ENCODE results near the gene BAZ1B. TPM values are rescaled to one million over a fixed set of nuclear protein-coding genes. Genes with fewer than 3 reads are reported as not detected.

Gene BAZ1B
- total RNA-seq, 2 experiments from 2014 or later, result 111 to 112 TPM

GRCh38 chr7:73520673-73521635 is 1.1 kb downstream of the BAZ1B start:
- H3K9me3 Mint-ChIP-seq (ENCODE audit: insufficient read depth), result no peaks in the 10 kb centered on the region
- peak overlapping the region; percentile 94 for H3K27ac Mint-ChIP-seq
- peak overlapping the region; percentile 98 for H3K4me3 Mint-ChIP-seq
- ChIA-PET POLR2A (interaction anchor here (0.6 to 5.0 kb wide), 9 partner anchors 8 to 217 kb away, joined by 3 to 50 read pairs (median 5); partner anchors contain the start of genes ABHD11, BCL7B and TBL2), CTCF (interaction anchor here (1.0 to 3.5 kb wide), 10 partner anchors 12 to 214 kb away, joined by 3 to 14 read pairs (median 4); no protein-coding TSS in a partner anchor)
- DNase-seq (peak; percentile 33), ATAC-seq (no peak)
- H3K36me3 Mint-ChIP-seq (ENCODE audit: low read depth), result peaks cover 47% of the 10 kb centered on the region
- no peaks in the 10 kb centered on the region for H3K27me3 Mint-ChIP-seq (ENCODE audit: low read depth)
- peaks cover 61% of the 10 kb centered on the region for H3K4me1 Mint-ChIP-seq (ENCODE audit: low read depth)

- H3K27me3 Mint-ChIP-seq (ENCODE audit: low read depth), result no peaks in the 10 kb centered on the region
- peak overlapping the region; percentile 94 for H3K27ac Mint-ChIP-seq
- POLR2A ChIA-PET, result interaction anchor here (0.7 to 5.0 kb wide), 7 partner anchors 12 to 67 kb away, joined by 3 to 50 read pairs (median 5); partner anchors contain the start of genes BCL7B and TBL2
- peaks cover 54% of the 10 kb centered on the region for H3K4me1 Mint-ChIP-seq (ENCODE audit: low read depth)
- DNase-seq (peak; percentile 31), ATAC-seq (no peak)
- H3K9me3 Mint-ChIP-seq (ENCODE audit: insufficient read depth), result no peaks in the 10 kb centered on the region
- peaks cover 53% of the 10 kb centered on the region for H3K36me3 Mint-ChIP-seq (ENCODE audit: low read depth)
- CTCF ChIA-PET, result interaction anchor here (0.8 to 3.5 kb wide), 8 partner anchors 12 to 214 kb away, joined by 3 to 14 read pairs (median 4); no protein-coding TSS in a partner anchor
- H3K4me3 Mint-ChIP-seq, result peak overlapping the region; percentile 98
Measured at GRCh38 chr7:73519867-73520672, 2.0 kb downstream of the BAZ1B start.

- ChIA-PET POLR2A (interaction anchor here (0.6 to 1.3 kb wide), 2 partner anchors 57 to 61 kb away, joined by 3 to 5 read pairs; partner anchors contain the start of gene TBL2), CTCF (interaction anchor here (0.7 to 3.5 kb wide), 8 partner anchors 10 to 207 kb away, joined by 3 to 14 read pairs (median 3); no protein-coding TSS in a partner anchor)
- ATAC-seq, result no peak
- Mint-ChIP-seq H3K36me3 (ENCODE audit: low read depth) (peaks cover 67% of the 10 kb centered on the region), H3K27ac (peak overlapping the region; percentile 6), H3K9me3 (ENCODE audit: insufficient read depth) (no peaks in the 10 kb centered on the region), H3K4me3 (peak overlapping the region; percentile 98), H3K4me1 (ENCODE audit: low read depth) (peaks cover 47% of the 10 kb centered on the region), H3K27me3 (ENCODE audit: low read depth) (no peaks in the 10 kb centered on the region)
- DNase-seq, result no peak
Measured at GRCh38 chr7:73518470-73518869, 3.6 kb downstream of the BAZ1B start.

- Mint-ChIP-seq H3K9me3 (ENCODE audit: insufficient read depth) (no peaks in the 10 kb centered on the region), H3K4me1 (ENCODE audit: low read depth) (peaks cover 40% of the 10 kb centered on the region), H3K4me3 (no peak overlapping the region), H3K36me3 (ENCODE audit: low read depth) (peaks cover 71% of the 10 kb centered on the region), H3K27me3 (ENCODE audit: low read depth) (no peaks in the 10 kb centered on the region), H3K27ac (peak overlapping the region; percentile 25)
- ATAC-seq (no peak), DNase-seq (no peak)
- POLR2A ChIA-PET, result no interaction called here
- CTCF ChIA-PET, result interaction anchor here (1.0 to 3.5 kb wide), 2 partner anchors 61 to 66 kb away, joined by 4 to 14 read pairs; partner anchors contain the start of gene TBL2
Measured at GRCh38 chr7:73517241-73517995, 4.7 kb downstream of the BAZ1B start.

- no peak overlapping the region for H3K4me3 Mint-ChIP-seq
- no peaks in the 10 kb centered on the region for H3K27me3 Mint-ChIP-seq (ENCODE audit: low read depth)
- POLR2A ChIA-PET, result interaction anchor here (1.1 kb wide), 1 partner anchor 173 kb away, joined by 3 read pairs; no protein-coding TSS in a partner anchor
- no peak overlapping the region for H3K27ac Mint-ChIP-seq
- no peak for DNase-seq
- H3K9me3 Mint-ChIP-seq (ENCODE audit: insufficient read depth), result no peaks in the 10 kb centered on the region
- peaks cover 72% of the 10 kb centered on the region for H3K36me3 Mint-ChIP-seq (ENCODE audit: low read depth)
- H3K4me1 Mint-ChIP-seq (ENCODE audit: low read depth), result peaks cover 42% of the 10 kb centered on the region
- CTCF ChIA-PET, result interaction anchor here (0.6 to 0.9 kb wide), 2 partner anchors 91 to 126 kb away, joined by 3 to 4 read pairs; no protein-coding TSS in a partner anchor
- ATAC-seq, result no peak
Measured at GRCh38 chr7:73515178-73515577, 6.9 kb downstream of the BAZ1B start.

GRCh38 chr7:73512018-73512780 is 9.9 kb downstream of the BAZ1B start:
- H3K36me3 Mint-ChIP-seq (ENCODE audit: low read depth), result peaks cover 67% of the 10 kb centered on the region
- H3K27me3 Mint-ChIP-seq (ENCODE audit: low read depth), result no peaks in the 10 kb centered on the region
- ChIA-PET CTCF (no interaction called here), POLR2A (interaction anchor here (0.9 to 1.4 kb wide), 2 partner anchors 8 to 9 kb away, joined by 3 read pairs; no protein-coding TSS in a partner anchor)
- ATAC-seq (no peak), DNase-seq (no peak)
- H3K9me3 Mint-ChIP-seq (ENCODE audit: insufficient read depth), result no peaks in the 10 kb centered on the region
- no peak overlapping the region for H3K27ac Mint-ChIP-seq
- H3K4me1 Mint-ChIP-seq (ENCODE audit: low read depth), result peaks cover 16% of the 10 kb centered on the region
- no peak overlapping the region for H3K4me3 Mint-ChIP-seq

- Mint-ChIP-seq H3K27ac (no peak overlapping the region), H3K4me1 (ENCODE audit: low read depth) (peaks cover 9% of the 10 kb centered on the region), H3K27me3 (ENCODE audit: low read depth) (no peaks in the 10 kb centered on the region), H3K4me3 (no peak overlapping the region), H3K9me3 (ENCODE audit: insufficient read depth) (no peaks in the 10 kb centered on the region), H3K36me3 (ENCODE audit: low read depth) (peaks cover 64% of the 10 kb centered on the region)
- ChIA-PET CTCF (interaction anchor here (1.9 kb wide), 1 partner anchor 10 kb away, joined by 9 read pairs; no protein-coding TSS in a partner anchor), POLR2A (interaction anchor here (1.8 kb wide), 1 partner anchor 13 kb away, joined by 5 read pairs; the partner anchor contains the start of gene BAZ1B)
- ATAC-seq (no peak), DNase-seq (no peak)
Measured at GRCh38 chr7:73509463-73509862, 12.6 kb downstream of the BAZ1B start.

GRCh38 chr7:73507556-73507955 is 14.5 kb downstream of the BAZ1B start:
- H3K36me3 Mint-ChIP-seq (ENCODE audit: low read depth), result peaks cover 63% of the 10 kb centered on the region
- H3K27ac Mint-ChIP-seq, result no peak overlapping the region
- POLR2A ChIA-PET, result interaction anchor here (1.4 kb wide), 1 partner anchor 13 kb away, joined by 5 read pairs; no protein-coding TSS in a partner anchor
- ATAC-seq, result no peak
- no peaks in the 10 kb centered on the region for H3K27me3 Mint-ChIP-seq (ENCODE audit: low read depth)
- H3K4me1 Mint-ChIP-seq (ENCODE audit: low read depth), result peaks cover 6% of the 10 kb centered on the region
- no peaks in the 10 kb centered on the region for H3K9me3 Mint-ChIP-seq (ENCODE audit: insufficient read depth)
- no peak for DNase-seq
- CTCF ChIA-PET, result interaction anchor here (0.8 to 1.9 kb wide), 2 partner anchors 12 to 13 kb away, joined by 3 to 9 read pairs; no protein-coding TSS in a partner anchor
- no peak overlapping the region for H3K4me3 Mint-ChIP-seq

- Mint-ChIP-seq H3K4me1 (ENCODE audit: low read depth) (no peaks in the 10 kb centered on the region), H3K36me3 (ENCODE audit: low read depth) (peaks cover 60% of the 10 kb centered on the region)
- CTCF ChIA-PET, result interaction anchor here (0.8 to 2.1 kb wide), 3 partner anchors 16 to 230 kb away, joined by 3 to 8 read pairs (median 4); no protein-coding TSS in a partner anchor
Measured at GRCh38 chr7:73504920-73505319, 17.2 kb downstream of the BAZ1B start.

GRCh38 chr7:73504017-73504416 is 18.1 kb downstream of the BAZ1B start:
- POLR2A ChIA-PET, result interaction anchor here (1.0 kb wide), 1 partner anchor 9 kb away, joined by 3 read pairs; no protein-coding TSS in a partner anchor
- no peaks in the 10 kb centered on the region for H3K27me3 Mint-ChIP-seq (ENCODE audit: low read depth)
- no peak for ATAC-seq
- DNase-seq, result no peak
- CTCF ChIA-PET, result interaction anchor here (1.6 to 2.1 kb wide), 2 partner anchors 53 to 231 kb away, joined by 4 to 8 read pairs; no protein-coding TSS in a partner anchor
- no peak overlapping the region for H3K4me3 Mint-ChIP-seq
- H3K4me1 Mint-ChIP-seq (ENCODE audit: low read depth), result no peaks in the 10 kb centered on the region
- no peaks in the 10 kb centered on the region for H3K9me3 Mint-ChIP-seq (ENCODE audit: insufficient read depth)
- H3K36me3 Mint-ChIP-seq (ENCODE audit: low read depth), result peaks cover 62% of the 10 kb centered on the region
- H3K27ac Mint-ChIP-seq, result no peak overlapping the region

More at GRCh38 chr7:73504920-73505319, 17.2 kb downstream of the BAZ1B start:
- no peak for DNase-seq
- Mint-ChIP-seq H3K4me3 (no peak overlapping the region), H3K27me3 (ENCODE audit: low read depth) (no peaks in the 10 kb centered on the region), H3K27ac (no peak overlapping the region), H3K9me3 (ENCODE audit: insufficient read depth) (no peaks in the 10 kb centered on the region)
- POLR2A ChIA-PET, result interaction anchor here (1.0 kb wide), 1 partner anchor 8 kb away, joined by 3 read pairs; no protein-coding TSS in a partner anchor
- no peak for ATAC-seq
